OCI-LY3 (cell line): Measurements from ENCODE around the gene HAND1.

Experiments used
- H2AFZ ChIP-seq: fragments of 200-600, 300-600 bp; shearing (Covaris generic); 2 replicates; pipeline ENCODE4 v1.6.0; 2014; ENCODE audit warnings: antibody characterized with exemption, low read depth, low read length
- H3K27ac ChIP-seq: fragments of 200-600, 300-600 bp; sonication (generic); 2 replicates; pipeline ENCODE4 v1.5.1; 2014; ENCODE audit warnings: mild to moderate bottlenecking, low read length, moderate library complexity, mixed read lengths
- H3K27me3 ChIP-seq: fragments of 200-600, 300-600 bp; sonication (generic); 2 replicates; pipeline ENCODE4 v1.6.1; 2014; ENCODE audit warnings: low read depth, low read length, mixed read lengths
- H3K36me3 ChIP-seq: fragments of 200-600, 300-600 bp; sonication (generic); replicated peaks from 2 replicates; pipeline ENCODE3; 2014; ENCODE audit warnings: low read depth, low read length, mixed read lengths
- H3K4me1 ChIP-seq: fragments of 300-600, 200-600 bp; sonication (generic); 2 replicates; pipeline ENCODE4 v1.6.1; 2014; ENCODE audit warnings: low read length, mixed read lengths
- H3K4me2 ChIP-seq: fragments of 200-600, 300-600 bp; sonication (generic); 2 replicates; pipeline ENCODE4 v1.6.1; 2014; ENCODE audit warnings: low read length, mixed read lengths
- H3K4me3 ChIP-seq: fragments of 300-600, 200-600 bp; sonication (generic); 2 replicates; pipeline ENCODE4 v1.5.1; 2014; ENCODE audit warnings: antibody characterized with exemption, mild to moderate bottlenecking, low read length, moderate library complexity
- H3K79me2 ChIP-seq: fragments of 300-600, 200-600 bp; shearing (Covaris generic); 2 replicates; pipeline ENCODE4 v1.6.1; 2014; ENCODE audit warnings: mild to moderate bottlenecking, low read length, mixed read lengths
- H3K9ac ChIP-seq: fragments of 300-600, 200-600 bp; shearing (Covaris generic); 2 replicates; pipeline ENCODE4 v1.6.0; 2014; ENCODE audit warnings: mild to moderate bottlenecking, low read length, moderate library complexity
- H3K9me3 ChIP-seq: fragments of 200-600, 300-600 bp; shearing (Covaris generic); 2 replicates; pipeline ENCODE4 v1.6.1; 2014; ENCODE audit warnings: low read length, mixed read lengths; ENCODE audit not compliant: insufficient read depth
- H4K20me1 ChIP-seq: fragments of 200-600, 300-600 bp; sonication (generic); 2 replicates; pipeline ENCODE4 v1.6.1; 2016; ENCODE audit warnings: low read length, mixed read lengths; ENCODE audit not compliant: insufficient read depth
- CTCF ChIP-seq: fragments of 200-600, 300-600 bp; sonication (generic); IDR thresholded peaks from 2 replicates; pipeline ENCODE4 v1.5.1; 2014; ENCODE audit warnings: antibody characterized with exemption, low read length, low read depth
- EZH2phosphoT487 ChIP-seq: fragments of 200-600 bp; shearing (Covaris generic); IDR thresholded peaks from 2 replicates; pipeline ENCODE4 v1.6.1; 2018; ENCODE audit warnings: antibody characterized with exemption, mixed run types, low read depth

Gene HAND1

GRCh38 chr5:154478224-154478565 lies at the start of gene HAND1:
Gene HAND1, minus strand, starts transcription at chr5:154478227. Its CDS starts 219 bp downstream, at chr5:154478008.
- TF ChIP-seq EZH2phosphoT487: no peak
- TF ChIP-seq CTCF: no peak
- Histone ChIP-seq H3K4me1 (no peaks in the 10 kb centered on the region; the same call in 1 of the 2 replicates), H3K27me3 (no peaks in the 10 kb centered on the region), H3K27ac (no peak within 1 kb of the TSS), H3K4me2 (no peak within 1 kb of the TSS), H3K79me2 (no peaks in the 10 kb centered on the region), H3K4me3 (no peak within 1 kb of the TSS), H4K20me1 (no peaks in the 10 kb centered on the region), H3K36me3 (no peaks in the 10 kb centered on the region), H2AFZ (no peak within 1 kb of the TSS), H3K9me3 (no peaks in the 10 kb centered on the region), H3K9ac (no peak within 1 kb of the TSS)

GRCh38 chr5:154526231-154527226 lies 48.5 kb upstream of the HAND1 start:
- H3K27ac ChIP-seq: no peak overlapping the region
- no peaks in the 10 kb centered on the region for H3K27me3 ChIP-seq
- no peaks in the 10 kb centered on the region for H3K9me3 ChIP-seq
- H3K4me1 ChIP-seq: peaks cover 5% of the 10 kb centered on the region
- no peak overlapping the region for H3K9ac ChIP-seq
- no peak for TF ChIP-seq CTCF
- TF ChIP-seq EZH2phosphoT487: no peak
- H4K20me1 ChIP-seq: no peaks in the 10 kb centered on the region
- H3K4me3 ChIP-seq: no peak overlapping the region
- H3K79me2 ChIP-seq: no peaks in the 10 kb centered on the region
- H3K36me3 ChIP-seq: no peaks in the 10 kb centered on the region
- H2AFZ ChIP-seq: no peak overlapping the region
- H3K4me2 ChIP-seq: no peak overlapping the region

DNA sequence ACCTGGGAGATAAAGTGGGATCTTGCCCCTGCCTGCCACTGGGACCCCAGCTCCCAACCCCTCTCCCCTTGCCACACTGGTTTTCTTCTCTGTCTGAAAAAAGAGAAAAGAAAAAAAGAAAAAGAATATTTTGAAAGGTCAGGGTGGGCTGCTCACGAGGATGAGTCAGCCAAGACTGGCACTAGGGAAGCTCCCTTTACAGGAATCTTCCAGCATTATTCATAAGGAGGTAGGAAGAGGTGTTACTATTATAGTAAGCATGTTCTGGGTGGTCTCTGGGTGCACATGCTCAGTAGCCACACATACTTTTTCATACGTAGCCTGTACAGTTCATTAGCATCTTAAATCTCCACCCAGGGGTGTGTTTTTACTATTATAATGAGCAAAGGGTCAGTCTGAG lies 46.8 kb upstream of the HAND1 start:
- Histone ChIP-seq H3K9me3 (no peaks in the 10 kb centered on the region), H2AFZ (no peak overlapping the region), H3K27me3 (no peaks in the 10 kb centered on the region), H3K36me3 (no peaks in the 10 kb centered on the region), H3K4me2 (no peak overlapping the region), H3K27ac (no peak overlapping the region), H4K20me1 (no peaks in the 10 kb centered on the region), H3K79me2 (no peaks in the 10 kb centered on the region), H3K9ac (no peak overlapping the region), H3K4me3 (no peak overlapping the region), H3K4me1 (peaks cover 8% of the 10 kb centered on the region)
- no peak for TF ChIP-seq CTCF
- TF ChIP-seq EZH2phosphoT487: no peak

- no peak overlapping the region for H3K27ac ChIP-seq
- H3K4me1 ChIP-seq: peaks cover 8% of the 10 kb centered on the region
- no peaks in the 10 kb centered on the region for H4K20me1 ChIP-seq
- H3K4me3 ChIP-seq: no peak overlapping the region
- H3K36me3 ChIP-seq: no peaks in the 10 kb centered on the region
- no peaks in the 10 kb centered on the region for H3K27me3 ChIP-seq
- H2AFZ ChIP-seq: no peak overlapping the region
- no peak overlapping the region for H3K4me2 ChIP-seq
- TF ChIP-seq CTCF: no peak
- no peak for TF ChIP-seq EZH2phosphoT487
- H3K9me3 ChIP-seq: no peaks in the 10 kb centered on the region
- no peak overlapping the region for H3K9ac ChIP-seq
- no peaks in the 10 kb centered on the region for H3K79me2 ChIP-seq
Measured at GRCh38 chr5:154524181-154524580, 46.2 kb upstream of the HAND1 start.
